HFFc6 (cell line): ENCODE measurements around the gene KLHL22. TPM values are rescaled to one million over a fixed set of nuclear protein-coding genes. Genes with fewer than 3 reads are reported as not detected.

ENCODE experiments used
- DNase-seq: peaks from one replicate; pipeline ENCODE4 v3.0.0-alpha.2; 2018
- H3K27ac Mint-ChIP-seq: 2 replicates; pipeline ENCODE4 v1.8.0; 2020; ENCODE audit warnings: mild to moderate bottlenecking, mixed read lengths
- H3K27me3 Mint-ChIP-seq: 2 replicates; pipeline ENCODE4 v1.8.0; 2021; ENCODE audit warnings: mild to moderate bottlenecking, moderate library complexity, mixed read lengths; ENCODE audit not compliant: insufficient read depth
- H3K36me3 Mint-ChIP-seq: 2 replicates; pipeline ENCODE4 v1.8.0; 2021; ENCODE audit warnings: low read depth, mixed read lengths
- H3K4me1 Mint-ChIP-seq: 2 replicates; pipeline ENCODE4 v1.8.0; 2020; ENCODE audit warnings: low read depth, mixed read lengths
- H3K4me3 Mint-ChIP-seq: 2 replicates; pipeline ENCODE4 v1.8.0; 2020; ENCODE audit warnings: mild to moderate bottlenecking, moderate library complexity, mixed read lengths
- H3K9me3 Mint-ChIP-seq: 2 replicates; pipeline ENCODE4 v1.8.0; 2020; ENCODE audit warnings: mild to moderate bottlenecking, mixed read lengths
- CTCF ChIP-seq: fragments of 200-600 bp; sonication (generic); IDR thresholded peaks from 2 replicates; pipeline ENCODE4 v1.5.0; 2021; ENCODE audit warnings: antibody characterized with exemption, mild to moderate bottlenecking
- total RNA-seq, 6 experiments: library from RNA; stranded (reverse); fragmentation: NEBNext Ultra II Directional; extraction: Animal tissue kit (Norgen Biotek cat#: 25700); gene quantifications; 2 replicates in 1 of 6; 3 replicates in 5 of 6; pipeline ENCODE4 v1.2.3, GENCODE V29; 2021

Gene KLHL22
- total RNA-seq, 6 experiments from 2014 or later: 19.2 to 25.5 (median 21.6) TPM

- H3K4me3 Mint-ChIP-seq: no peak overlapping the region
- peaks cover 52% of the 10 kb centered on the region for H3K4me1 Mint-ChIP-seq
- H3K36me3 Mint-ChIP-seq: peaks cover 46% of the 10 kb centered on the region
- no peak for DNase-seq
- H3K27me3 Mint-ChIP-seq: peaks cover 11% of the 10 kb centered on the region
- peak overlapping the region; percentile 14; the same call in 1 of the 2 replicates for H3K27ac Mint-ChIP-seq
- no peaks in the 10 kb centered on the region for H3K9me3 Mint-ChIP-seq
- TF ChIP-seq CTCF: no peak
These were observed 41.7 kb upstream of the KLHL22 start for GRCh38 chr22:20537325-20537756.

GRCh38 chr22:20536590-20537324, 41.2 kb upstream of the KLHL22 start:
- H3K9me3 Mint-ChIP-seq: no peaks in the 10 kb centered on the region
- TF ChIP-seq CTCF: no peak
- no peak overlapping the region for H3K4me3 Mint-ChIP-seq
- DNase-seq: no peak
- H3K36me3 Mint-ChIP-seq: peaks cover 46% of the 10 kb centered on the region
- peaks cover 52% of the 10 kb centered on the region for H3K4me1 Mint-ChIP-seq
- H3K27ac Mint-ChIP-seq: peak overlapping the region; percentile 75
- peaks cover 12% of the 10 kb centered on the region for H3K27me3 Mint-ChIP-seq

GRCh38 chr22:20533879-20534265, 38.3 kb upstream of the KLHL22 start:
- Mint-ChIP-seq H3K4me3 (peak overlapping the region; percentile 25; the same call in 1 of the 2 replicates), H3K27me3 (peaks cover 12% of the 10 kb centered on the region), H3K27ac (peak overlapping the region; percentile 99), H3K4me1 (peaks cover 67% of the 10 kb centered on the region), H3K9me3 (no peaks in the 10 kb centered on the region), H3K36me3 (peaks cover 31% of the 10 kb centered on the region)
- DNase-seq: no peak
- TF ChIP-seq CTCF: no peak

- H3K27ac Mint-ChIP-seq: peak overlapping the region; percentile 99
- H3K27me3 Mint-ChIP-seq: peaks cover 12% of the 10 kb centered on the region
- H3K36me3 Mint-ChIP-seq: peaks cover 30% of the 10 kb centered on the region
- peaks cover 70% of the 10 kb centered on the region for H3K4me1 Mint-ChIP-seq
- H3K4me3 Mint-ChIP-seq: peak overlapping the region; percentile 32
- DNase-seq: no peak
- TF ChIP-seq CTCF: no peak
- no peaks in the 10 kb centered on the region for H3K9me3 Mint-ChIP-seq
These were observed 37.7 kb upstream of the KLHL22 start for GRCh38 chr22:20533095-20533878.

- Mint-ChIP-seq H3K27ac (peak overlapping the region; percentile 99), H3K9me3 (no peaks in the 10 kb centered on the region), H3K36me3 (peaks cover 29% of the 10 kb centered on the region), H3K4me1 (peaks cover 77% of the 10 kb centered on the region), H3K27me3 (peaks cover 12% of the 10 kb centered on the region), H3K4me3 (peak overlapping the region; percentile 71)
- DNase-seq: no peak
- TF ChIP-seq CTCF: no peak
These were observed 36.8 kb upstream of the KLHL22 start for GRCh38 chr22:20532256-20532993.
